GM18951 (cell line): ENCODE results near the gene VPS54.
"Not testable (repeated sequence)": the region's sequence is repeated elsewhere in the genome, so short reads cannot be mapped to it uniquely, and the experiment has no call there.

Experiments used
- POLR2A ChIP-seq: IDR thresholded peaks from 4 replicates; pipeline ENCODE4 v1.6.1; 2011; ENCODE audit warnings: mild to moderate bottlenecking; ENCODE audit not compliant: insufficient read length, insufficient read depth; ENCODE audit errors: extremely low read depth
- in situ Hi-C: fragments of 300-500 bp; cut with MboI; formaldehyde crosslinking; loops from one replicate; pipeline ENCODE4 v1.12.0; 2022; ENCODE audit warnings: low sequenced_read_pairs, mixed read lengths, inconsistent platforms; ENCODE audit not compliant: unreplicated experiment

VPS54 gene

DNA sequence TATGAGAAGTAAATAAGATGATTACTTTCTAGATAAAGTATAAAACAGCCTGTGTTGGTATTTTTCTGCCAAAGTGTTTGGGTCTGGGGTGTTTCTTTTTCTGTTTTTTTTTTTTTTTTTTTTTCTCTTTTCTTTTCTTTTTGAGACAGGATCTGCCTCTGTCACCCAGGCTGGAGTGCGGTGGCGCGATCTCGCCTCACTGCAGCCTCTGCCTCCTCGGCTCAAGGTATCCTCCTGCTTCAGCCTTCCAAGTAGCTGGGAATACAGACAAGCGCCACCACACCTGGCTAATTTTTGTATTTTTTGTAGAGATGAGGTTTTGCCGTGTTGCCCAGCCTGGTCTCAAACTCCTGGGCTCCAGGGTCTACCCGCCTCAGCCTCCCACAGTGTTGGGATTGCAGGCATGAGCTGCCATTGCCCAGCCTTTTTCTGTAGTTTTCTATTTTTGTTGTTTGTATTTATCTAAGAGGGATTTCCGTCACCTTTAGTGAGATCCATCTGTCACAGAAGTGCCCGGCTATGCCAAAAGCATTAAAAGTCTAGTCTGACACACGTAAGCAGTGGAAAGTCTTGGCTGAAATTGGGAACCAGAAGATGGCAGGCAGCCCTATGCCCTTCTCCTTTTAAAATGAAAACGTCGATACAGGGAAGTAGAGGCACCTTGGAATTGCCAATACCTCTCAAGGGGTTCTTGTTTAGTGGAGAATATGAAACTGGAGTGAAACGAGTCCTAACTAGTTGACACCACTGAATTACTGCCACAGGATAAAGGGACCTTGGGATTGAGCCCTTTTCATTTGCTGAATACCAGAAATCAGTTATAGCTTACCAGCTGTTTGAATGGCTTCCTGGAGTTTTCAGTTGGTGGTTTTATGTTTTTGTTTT lies 163.6 kb downstream of the VPS54 start:
- no peak for TF ChIP-seq POLR2A
- in situ Hi-C loops = no loop called here

- in situ Hi-C loops = no loop called here
- no peak for TF ChIP-seq POLR2A
These were observed 165.5 kb downstream of the VPS54 start for GRCh38 chr2:63853527-63854310.

GRCh38 chr2:63851691-63852311 lies 167.4 kb downstream of the VPS54 start:
- no peak for TF ChIP-seq POLR2A
- in situ Hi-C loops = no loop called here

- in situ Hi-C loops = no loop called here
- TF ChIP-seq POLR2A = no peak
These were observed 168.6 kb downstream of the VPS54 start for GRCh38 chr2:63850649-63851048.

DNA sequence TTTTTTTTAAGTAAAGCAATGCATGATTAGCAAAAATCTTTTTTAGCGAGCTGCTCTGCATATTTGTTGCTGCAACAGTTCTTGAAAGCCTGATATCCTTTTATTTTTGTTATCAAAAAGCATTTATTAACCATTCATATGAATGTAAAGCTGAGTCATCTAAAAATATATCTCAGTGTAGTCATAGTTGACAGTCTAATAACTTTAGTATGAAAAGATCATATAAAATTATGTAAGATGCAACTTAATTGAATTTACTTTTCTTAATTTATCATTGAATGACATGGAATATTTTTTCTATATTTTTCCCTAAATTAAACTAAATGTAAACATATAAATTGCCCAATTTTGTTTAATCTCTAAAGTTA lies 169.0 kb downstream of the VPS54 start:
- in situ Hi-C loops = no loop called here

GRCh38 chr2:63849381-63850203 lies 169.6 kb downstream of the VPS54 start:
- no peak for TF ChIP-seq POLR2A
- in situ Hi-C loops = no loop called here

More for the DNA sequence above, 169.0 kb downstream of the VPS54 start:
- TF ChIP-seq POLR2A = no peak

- in situ Hi-C loops = not testable (repeated sequence)
These were observed 171.7 kb downstream of the VPS54 start for GRCh38 chr2:63847571-63847970.

DNA sequence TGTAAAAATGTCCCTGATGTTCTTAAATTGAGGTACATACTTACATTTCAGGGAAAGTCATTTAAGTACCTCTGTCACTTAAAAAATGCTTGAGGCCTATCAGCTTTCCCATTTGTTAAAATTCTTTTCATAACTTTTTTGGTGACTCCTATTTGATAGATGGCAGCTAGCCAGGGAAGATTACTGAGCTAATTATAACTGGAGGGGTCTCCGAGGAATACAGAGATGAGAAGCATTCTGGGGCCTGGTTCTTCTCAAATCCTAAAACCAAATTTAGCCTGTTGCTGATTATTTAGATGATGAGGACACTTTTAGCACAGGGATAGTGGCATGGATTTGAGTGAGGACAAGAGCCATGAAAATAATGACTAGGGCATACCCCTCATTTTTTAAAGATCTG lies 172.7 kb downstream of the VPS54 start:
- TF ChIP-seq POLR2A = no peak
- in situ Hi-C loops = no loop called here

DNA sequence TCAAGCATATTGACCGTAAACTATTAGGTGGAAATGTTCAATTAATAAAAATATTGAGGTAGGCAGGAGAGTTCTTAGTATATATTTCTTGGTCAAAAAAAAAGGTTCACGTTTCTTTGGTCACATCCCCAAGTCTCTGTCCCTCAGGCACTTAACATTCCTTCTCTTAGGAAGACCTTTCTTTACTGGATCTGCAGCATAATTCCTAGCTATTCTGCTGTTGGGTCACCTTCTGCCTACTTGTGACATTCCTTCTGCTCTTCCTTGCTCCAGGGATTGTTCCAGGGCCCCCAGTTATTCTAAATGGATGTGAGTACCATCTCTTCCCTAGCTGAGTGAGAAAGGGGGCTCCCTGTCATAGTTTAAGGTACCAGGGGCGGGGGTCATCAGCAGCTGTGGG lies 173.4 kb downstream of the VPS54 start:
- in situ Hi-C loops = no loop called here

GRCh38 chr2:63844616-63845015 lies 174.6 kb downstream of the VPS54 start:
- TF ChIP-seq POLR2A = no peak
- in situ Hi-C loops = no loop called here

More for the DNA sequence above, 173.4 kb downstream of the VPS54 start:
- no peak for TF ChIP-seq POLR2A

DNA sequence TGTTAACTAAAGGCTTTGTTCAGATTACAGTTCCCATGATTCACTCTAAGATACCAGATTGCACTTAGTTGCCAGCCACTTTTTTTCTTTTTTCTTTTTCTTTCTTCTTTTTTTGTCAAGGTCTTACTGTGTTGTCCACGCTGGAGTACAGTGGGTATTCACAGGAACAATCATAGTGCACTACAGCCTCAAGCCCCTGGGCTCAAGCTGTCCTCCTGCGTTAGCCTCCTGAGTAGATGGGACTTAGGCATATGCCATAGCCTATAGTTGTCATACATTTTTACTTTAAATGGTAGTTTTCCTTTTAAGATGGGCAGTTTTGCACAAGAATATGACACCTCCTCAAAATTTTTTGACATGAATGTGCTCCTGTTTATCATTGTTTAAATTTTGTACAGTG lies 175.4 kb downstream of the VPS54 start:
- no peak for TF ChIP-seq POLR2A
- in situ Hi-C loops = no loop called here

DNA sequence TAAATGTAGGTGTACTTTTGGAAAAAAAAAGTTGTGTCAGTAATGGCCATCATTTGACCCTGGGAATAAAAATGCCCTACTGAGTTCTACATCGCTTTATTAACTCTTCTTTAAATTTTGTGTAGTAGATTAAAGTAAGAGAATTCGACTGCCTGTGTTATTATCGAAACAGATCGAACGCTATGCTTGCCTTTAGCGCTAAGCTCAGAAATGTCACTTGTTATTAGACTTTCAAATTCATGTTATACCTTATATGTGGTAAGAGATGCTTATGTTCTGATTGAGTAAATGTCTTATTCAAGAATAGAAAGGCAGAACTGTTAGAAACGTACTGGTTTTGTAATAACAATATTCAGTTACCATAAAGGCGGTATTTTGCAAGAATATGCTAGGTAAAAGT lies 176.1 kb downstream of the VPS54 start:
- no peak for TF ChIP-seq POLR2A
- in situ Hi-C loops = no loop called here
